Stimulated activated naive CD8-positive, alpha-beta T cell treated with anti-CD3 and anti-CD28 coated beads, Interleukin-15, amount 100 ng/mL, for 72 hours (primary cell): ENCODE results near the gene COA1.
"Not testable (repeated sequence)": the region's sequence is repeated elsewhere in the genome, so short reads cannot be mapped to it uniquely, and the experiment has no call there.

Experiments
- ATAC-seq: fragments of 150-1000 bp; cut with Tn5 transposase; 2 replicates; pipeline ENCODE4 v1.10.0; 2021; ENCODE audit warnings: mild to moderate bottlenecking, moderate library complexity
- DNase-seq, 2 donors: peaks; one replicate each; pipeline ENCODE4 v3.0.0; 2021 to 2022
- H3K27ac Mint-ChIP-seq, 2 donors: one replicate each; pipeline ENCODE4 v1.8.0; 2022; ENCODE audit warnings: mild to moderate bottlenecking in 2 of 2, mixed read lengths in 2 of 2, moderate library complexity in 2 of 2
- H3K27me3 Mint-ChIP-seq: one replicate; pipeline ENCODE4 v1.8.0; 2022; ENCODE audit warnings: mixed read lengths
- H3K4me1 Mint-ChIP-seq: one replicate; pipeline ENCODE4 v1.8.0; 2022; ENCODE audit warnings: mild to moderate bottlenecking, mixed read lengths
- H3K4me3 Mint-ChIP-seq, 2 donors: one replicate each; pipeline ENCODE4 v1.8.0; 2022; ENCODE audit warnings: mild to moderate bottlenecking in 2 of 2, mixed read lengths in 2 of 2, moderate library complexity in 1 of 2
- H3K9me3 Mint-ChIP-seq, 2 donors: one replicate each; pipeline ENCODE4 v1.8.0; 2022; ENCODE audit warnings: mixed read lengths in 2 of 2

Gene COA1

GRCh38 chr7:43716598-43716997 is 12.7 kb downstream of the COA1 start:
- no peak overlapping the region for H3K4me3 Mint-ChIP-seq
- no peak overlapping the region for H3K27ac Mint-ChIP-seq
- ATAC-seq (no peak), DNase-seq (no peak)
- H3K9me3 Mint-ChIP-seq = no peaks in the 10 kb centered on the region
- H3K27me3 Mint-ChIP-seq = no peaks in the 10 kb centered on the region
- peaks cover 59% of the 10 kb centered on the region for H3K4me1 Mint-ChIP-seq

- DNase-seq, ATAC-seq, H3K27me3 Mint-ChIP-seq, H3K4me3 Mint-ChIP-seq, H3K27ac Mint-ChIP-seq, H3K9me3 Mint-ChIP-seq: not testable (repeated sequence)
- peaks cover 58% of the 10 kb centered on the region for H3K4me1 Mint-ChIP-seq
Measured at GRCh38 chr7:43715966-43716365, 13.4 kb downstream of the COA1 start.

DNA sequence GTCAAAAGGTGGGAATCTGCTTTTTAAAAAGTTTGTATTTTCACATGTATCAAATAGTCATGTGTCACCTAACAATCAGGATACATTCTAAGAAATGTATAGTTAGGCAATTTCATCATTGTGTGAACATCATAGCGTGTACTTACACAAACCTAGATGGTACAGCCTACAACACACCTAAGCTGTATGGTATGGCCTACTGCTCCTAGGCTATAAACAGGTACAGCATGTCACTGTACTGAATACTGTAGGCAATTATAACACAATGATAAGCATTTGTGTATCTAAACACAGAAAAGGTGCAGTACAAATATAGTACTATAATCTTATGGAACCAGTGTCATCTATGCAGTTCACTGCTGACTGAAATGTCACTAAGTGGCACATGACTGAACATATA is 17.8 kb downstream of the COA1 start:
- Mint-ChIP-seq H3K4me1 (peaks cover 19% of the 10 kb centered on the region), H3K27me3 (no peaks in the 10 kb centered on the region), H3K27ac (no peak overlapping the region), H3K9me3 (peaks cover 0 to 4% of the 10 kb centered on the region in 2 donors), H3K4me3 (no peak overlapping the region)
- no peak for DNase-seq
- no peak for ATAC-seq

GRCh38 chr7:43708055-43708454 is 21.3 kb downstream of the COA1 start:
- not testable (repeated sequence) for H3K27me3 Mint-ChIP-seq, H3K4me3 Mint-ChIP-seq, H3K9me3 Mint-ChIP-seq, H3K27ac Mint-ChIP-seq, DNase-seq, ATAC-seq
- peaks cover 45% of the 10 kb centered on the region for H3K4me1 Mint-ChIP-seq

DNA sequence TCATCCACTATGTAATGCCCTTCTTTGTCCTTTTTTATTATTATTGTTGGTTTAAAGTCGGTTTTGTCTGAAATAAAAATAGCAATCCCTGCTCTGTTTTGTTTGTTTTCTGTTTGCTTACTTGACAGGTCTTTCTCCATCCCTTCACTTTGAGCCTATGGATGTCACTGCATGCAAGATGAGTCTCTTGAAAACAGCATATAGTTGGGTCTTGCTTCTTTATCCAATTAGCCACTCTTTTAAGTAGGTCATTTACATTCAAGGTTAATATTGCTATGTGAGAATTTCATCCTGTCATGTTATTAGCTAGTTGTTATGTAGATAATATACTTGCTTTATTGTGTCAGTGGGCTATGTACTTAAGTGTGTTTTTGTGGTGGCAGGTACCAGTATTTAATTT is 25.8 kb downstream of the COA1 start:
- no peak overlapping the region for H3K4me3 Mint-ChIP-seq
- peaks cover 61% of the 10 kb centered on the region for H3K4me1 Mint-ChIP-seq
- no peaks in the 10 kb centered on the region for H3K27me3 Mint-ChIP-seq
- no peak for DNase-seq
- no peak for ATAC-seq
- peaks cover 0 to 3% of the 10 kb centered on the region in 2 donors for H3K9me3 Mint-ChIP-seq
- no peak overlapping the region for H3K27ac Mint-ChIP-seq

- Mint-ChIP-seq H3K27me3 (no peaks in the 10 kb centered on the region), H3K27ac (no peak overlapping the region), H3K9me3 (no peaks in the 10 kb centered on the region), H3K4me3 (peak overlapping the region in 1 of 2 donors; percentile 22), H3K4me1 (peaks cover 63% of the 10 kb centered on the region)
- ATAC-seq (no peak), DNase-seq (no peak)
Measured at GRCh38 chr7:43702974-43703373, 26.3 kb downstream of the COA1 start.

DNA sequence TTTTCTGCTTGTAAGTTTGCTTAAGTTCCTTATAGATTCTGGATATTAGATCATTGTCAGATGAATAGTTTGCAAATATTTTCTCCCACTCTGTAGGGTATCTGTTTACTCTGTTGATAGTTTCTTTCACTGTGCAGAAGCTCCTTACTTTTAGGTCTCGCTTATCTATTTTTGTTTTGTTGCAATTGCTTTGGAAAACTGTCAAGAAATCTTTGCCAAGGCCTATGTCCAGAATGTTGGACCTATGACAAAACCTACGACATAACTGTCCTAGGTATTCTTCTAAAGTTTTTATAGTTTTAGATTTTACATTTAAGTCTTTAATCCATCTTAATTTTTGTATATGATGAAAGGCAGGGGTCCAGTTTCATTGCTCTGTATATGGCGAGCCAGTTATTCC is 27.4 kb downstream of the COA1 start:
- H3K4me3 Mint-ChIP-seq = no peak overlapping the region
- H3K9me3 Mint-ChIP-seq = no peaks in the 10 kb centered on the region
- H3K4me1 Mint-ChIP-seq = peaks cover 70% of the 10 kb centered on the region

DNA sequence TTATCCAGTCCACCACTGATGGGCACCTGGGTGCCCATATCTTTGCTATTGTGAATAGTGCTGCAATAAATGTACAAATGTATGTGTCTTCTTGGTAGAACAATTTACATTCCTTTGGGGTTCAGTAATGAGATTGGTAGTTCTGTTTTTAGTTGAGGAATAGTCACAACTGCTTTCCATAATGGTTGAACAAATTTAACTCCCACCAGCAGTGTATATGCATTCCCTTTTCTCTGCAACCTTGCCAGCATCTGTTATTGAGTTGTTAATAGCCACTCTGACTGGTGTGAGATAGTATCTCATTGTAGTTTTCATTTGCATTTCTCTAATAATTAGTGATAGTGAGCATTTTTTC is 27.8 kb downstream of the COA1 start:
- no peak for ATAC-seq

More for the DNA sequence above, 27.4 kb downstream of the COA1 start:
- ATAC-seq (no peak), DNase-seq (no peak)
- H3K27me3 Mint-ChIP-seq = no peaks in the 10 kb centered on the region
- H3K27ac Mint-ChIP-seq = no peak overlapping the region

DNA sequence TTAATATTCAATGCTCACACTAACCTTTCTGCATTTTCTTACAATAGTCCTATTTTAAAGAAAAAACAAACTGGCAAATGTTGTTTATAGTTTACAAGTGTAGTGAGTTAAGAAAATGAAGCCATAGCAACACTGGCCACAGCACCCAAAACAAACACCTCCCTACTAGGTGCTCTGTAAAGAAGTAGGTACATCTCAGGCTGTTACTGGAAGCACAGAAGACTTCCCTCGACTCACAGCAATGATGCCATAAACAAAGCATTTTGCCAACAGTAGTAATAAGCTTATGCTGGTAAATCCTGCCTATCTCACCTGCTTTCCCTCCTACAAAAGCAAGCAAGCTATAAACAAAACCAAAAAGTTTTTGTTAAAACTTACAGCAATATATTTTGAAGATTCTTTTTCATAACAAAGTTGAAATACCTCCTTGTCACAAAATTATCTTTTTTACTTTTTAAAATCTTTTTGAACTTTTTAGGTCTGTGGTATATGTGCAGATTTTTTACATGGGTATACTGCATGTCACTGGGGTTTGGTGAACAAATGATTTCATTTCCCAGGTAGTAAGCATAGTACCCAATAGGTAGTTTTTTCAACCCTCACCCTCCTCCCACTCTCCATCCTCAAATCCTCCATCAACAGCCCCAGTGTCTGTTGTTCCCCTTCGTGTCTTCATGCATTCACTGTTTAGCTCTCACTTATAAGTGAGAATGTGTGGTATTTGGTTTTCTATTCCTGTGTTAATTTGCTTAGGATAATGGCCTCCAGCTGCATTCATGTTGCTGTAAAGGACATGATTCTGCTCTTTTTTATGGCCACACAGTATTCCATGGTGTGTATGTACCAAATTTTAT is 28.4 kb downstream of the COA1 start:
- Mint-ChIP-seq H3K4me3 (no peak overlapping the region), H3K9me3 (no peaks in the 10 kb centered on the region), H3K27ac (no peak overlapping the region), H3K27me3 (no peaks in the 10 kb centered on the region), H3K4me1 (peaks cover 68% of the 10 kb centered on the region)
- ATAC-seq = no peak
- no peak for DNase-seq

More for the DNA sequence above, 27.8 kb downstream of the COA1 start:
- peaks cover 70% of the 10 kb centered on the region for H3K4me1 Mint-ChIP-seq
- no peak for DNase-seq
- H3K27ac Mint-ChIP-seq = no peak overlapping the region
- no peaks in the 10 kb centered on the region for H3K27me3 Mint-ChIP-seq
- H3K9me3 Mint-ChIP-seq = no peaks in the 10 kb centered on the region
- no peak overlapping the region for H3K4me3 Mint-ChIP-seq

- Mint-ChIP-seq H3K9me3 (no peaks in the 10 kb centered on the region), H3K27me3 (no peaks in the 10 kb centered on the region), H3K4me1 (peaks cover 60% of the 10 kb centered on the region), H3K27ac (no peak overlapping the region), H3K4me3 (no peak overlapping the region)
- peak; percentile 70 for ATAC-seq
- DNase-seq = no peak
Measured at GRCh38 chr7:43700059-43700501, 29.2 kb downstream of the COA1 start.

GRCh38 chr7:43698460-43699255 is 30.7 kb downstream of the COA1 start:
- peak; percentile 40 for ATAC-seq
- Mint-ChIP-seq H3K27me3 (no peaks in the 10 kb centered on the region), H3K4me1 (peaks cover 46% of the 10 kb centered on the region), H3K27ac (no peak overlapping the region), H3K9me3 (no peaks in the 10 kb centered on the region), H3K4me3 (no peak overlapping the region)
- DNase-seq = no peak

- Mint-ChIP-seq H3K27ac (peak overlapping the region in 1 of 2 donors; percentile 6), H3K27me3 (no peaks in the 10 kb centered on the region), H3K4me3 (peak overlapping the region in 1 of 2 donors; percentile 19), H3K4me1 (peaks cover 36% of the 10 kb centered on the region), H3K9me3 (no peaks in the 10 kb centered on the region)
- peak; percentile 76 for ATAC-seq
- DNase-seq = no peak
Measured at GRCh38 chr7:43697690-43698089, 31.6 kb downstream of the COA1 start.

- no peak overlapping the region for H3K4me3 Mint-ChIP-seq
- no peaks in the 10 kb centered on the region for H3K27me3 Mint-ChIP-seq
- no peak for DNase-seq
- no peak for ATAC-seq
- H3K27ac Mint-ChIP-seq = no peak overlapping the region
- no peaks in the 10 kb centered on the region for H3K9me3 Mint-ChIP-seq
- H3K4me1 Mint-ChIP-seq = peaks cover 29% of the 10 kb centered on the region
Measured at GRCh38 chr7:43695365-43695764, 34.0 kb downstream of the COA1 start.

DNA sequence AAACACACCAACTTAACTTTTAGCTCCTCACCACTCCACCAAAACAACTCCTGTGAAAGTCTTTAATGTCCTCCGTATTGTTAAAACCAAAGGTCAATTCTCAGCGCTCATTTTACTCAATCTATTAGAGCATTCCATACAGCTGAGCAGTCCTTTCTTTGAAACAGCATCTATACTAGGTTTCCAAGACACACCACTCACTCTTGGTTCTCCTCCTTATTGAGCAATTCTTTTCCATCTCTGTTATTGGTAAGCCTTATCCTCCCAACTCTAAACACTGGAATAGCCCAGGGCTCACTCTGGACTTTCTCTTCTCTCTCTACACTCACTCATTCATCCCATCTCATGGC is 34.9 kb downstream of the COA1 start:
- ATAC-seq = no peak
- H3K27ac Mint-ChIP-seq = no peak overlapping the region

DNA sequence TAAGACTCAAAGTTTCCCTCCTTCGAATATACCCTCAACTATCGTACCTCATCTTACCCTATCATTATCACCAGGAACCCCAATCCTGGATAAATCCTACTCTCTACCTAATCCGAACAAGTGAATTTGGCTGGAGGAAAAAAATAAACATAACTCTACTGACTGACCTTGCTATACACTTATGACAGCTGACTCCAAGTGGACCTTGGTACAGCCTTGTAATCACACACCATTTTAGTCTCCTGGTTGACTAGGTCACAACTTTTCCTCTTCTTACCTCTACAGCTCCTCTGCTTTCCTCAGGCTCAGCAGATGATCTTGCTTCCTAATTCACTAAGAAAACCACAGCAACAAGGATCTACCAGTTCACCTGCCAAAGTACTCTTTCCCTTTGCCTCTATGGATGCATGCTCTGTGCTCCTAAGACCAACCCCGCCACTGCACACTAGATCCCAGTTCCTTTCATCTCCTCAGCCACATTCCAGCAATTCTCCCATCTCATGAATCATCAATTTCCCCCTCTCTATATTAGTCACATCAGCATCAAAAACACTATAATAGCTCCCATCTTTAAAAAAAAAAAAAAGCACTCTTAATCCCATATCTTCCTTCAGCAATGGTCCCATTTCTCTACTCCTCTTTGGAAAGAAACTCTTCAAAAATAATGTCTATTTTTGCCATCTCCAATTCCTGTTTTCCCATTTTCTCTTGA is 35.5 kb downstream of the COA1 start:
- H3K4me1 Mint-ChIP-seq = peaks cover 29% of the 10 kb centered on the region
- DNase-seq = no peak
- no peaks in the 10 kb centered on the region for H3K9me3 Mint-ChIP-seq
- H3K27ac Mint-ChIP-seq = no peak overlapping the region
- H3K27me3 Mint-ChIP-seq = no peaks in the 10 kb centered on the region
- no peak for ATAC-seq
- no peak overlapping the region for H3K4me3 Mint-ChIP-seq

More for the DNA sequence above, 34.9 kb downstream of the COA1 start:
- DNase-seq = no peak
- H3K27me3 Mint-ChIP-seq = no peaks in the 10 kb centered on the region
- H3K9me3 Mint-ChIP-seq = no peaks in the 10 kb centered on the region
- peaks cover 27% of the 10 kb centered on the region for H3K4me1 Mint-ChIP-seq
- H3K4me3 Mint-ChIP-seq = no peak overlapping the region
